Measurements from ENCODE around the gene SYNC. TPM values are rescaled to one million over a fixed set of nuclear protein-coding genes. Genes with fewer than 3 reads are reported as not detected.

SYNC gene
- total and polyA plus RNA-seq, 9 of the 15 experiments (the other 6 are each of a cell fraction or from before 2014, with no cell fraction given): 0.49 to 1.1 (median 0.87) TPM

GRCh38 chr1:32715901-32716311 lies 13.3 kb upstream of the SYNC start:
- CTCF ChIA-PET (ENCODE audit: low intra/inter-chr PET ratio): interaction anchor here (1.2 to 1.3 kb wide), 2 partner anchors 52 to 57 kb away, joined by 5 to 7 read pairs; no protein-coding TSS in a partner anchor
- POLR2A ChIA-PET: interaction anchor here (0.7 to 8.8 kb wide), 5 partner anchors 10 to 695 kb away, joined by 4 to 116 read pairs (median 9); no protein-coding TSS in a partner anchor
- no peak overlapping the region for H3K4me3 ChIP-seq
- no peaks in the 10 kb centered on the region for H3K27me3 ChIP-seq (ENCODE audit: control insufficient read depth in 2 of 2, insufficient read depth in 2 of 2, low read length in 2 of 2)
- peak overlapping the region; percentile 90 for H2AFZ ChIP-seq (ENCODE audit: low read depth, low read length)
- in situ Hi-C loops (cut with MboI): loop anchor here (10.0 kb wide), 1 partner anchor 49 kb away; no protein-coding TSS in a partner anchor
- peak overlapping the region in 1 of 2 experiments; percentile 81; a peak in 2 of 4 replicates for H3K9ac ChIP-seq (ENCODE audit: insufficient read depth in 1 of 2, low read depth in 2 of 2, low read length in 2 of 2)
- no peaks in the 10 kb centered on the region for H3K79me2 ChIP-seq (ENCODE audit: control insufficient read depth, insufficient read depth, low read length)
- no peak for FAIRE-seq
- no peaks in the 10 kb centered on the region for H4K20me1 ChIP-seq (replicated peaks; ENCODE audit: control insufficient read depth, insufficient read depth, low read length)
- no peaks in the 10 kb centered on the region for H3K9me3 ChIP-seq (replicated peaks; ENCODE audit: control insufficient read depth, insufficient read depth, low read depth, low read length)
- intact Hi-C loops (cut with micrococcal nuclease): no loop called here
- no peak overlapping the region for H3K4me2 ChIP-seq (ENCODE audit: insufficient read depth, low read length)
- WGBS (ENCODE audit: insufficient coverage, low coverage, missing lambda C conversion rate): 51% methylated on average over 4 of the region's 4 CpGs
- H3K4me1 ChIP-seq (replicated peaks in 1 of 2; ENCODE audit: control insufficient read depth in 2 of 2, insufficient read depth in 2 of 2, low read length in 2 of 2): peaks cover 16 to 46% of the 10 kb centered on the region in 2 experiments; a peak in 4 of 5 replicates
- no peak for DNase-seq (ENCODE audit: extremely low read depth in 1 of 4, low spot score in 3 of 4)
- H3K27ac ChIP-seq (ENCODE audit: extremely low read depth, low read depth, low read length): no peak overlapping the region
- H3K9me1 ChIP-seq (ENCODE audit: control insufficient read depth, insufficient read depth, low read length): no peaks in the 10 kb centered on the region
- ATAC-seq: no peak
- no TSS peak for BruUV-seq (replicated peaks)
- H3K36me3 ChIP-seq (ENCODE audit: control insufficient read depth, insufficient read depth, low read length): no peaks in the 10 kb centered on the region
- TF ChIP-seq ZHX1 (conservative IDR thresholded peaks at IDR 0.05; ENCODE audit: low read length): no peak
- TF ChIP-seq CBFA2T3 (IDR thresholded peaks at IDR 0.05): no peak
- TF ChIP-seq MYBL2 (IDR thresholded peaks at IDR 0.05; ENCODE audit: low read depth): no peak
- no peak for TF ChIP-seq MYBL2 (CRISPR knock-in tag; IDR thresholded peaks at IDR 0.05; ENCODE audit: borderline replicate concordance)
- TF ChIP-seq ZNF23 (CRISPR knock-in tag; IDR thresholded peaks at IDR 0.05): no peak
- TF ChIP-seq RBM39 (optimal IDR thresholded peaks at IDR 0.05; ENCODE audit: low read depth, low read length): no peak
- peak; percentile 47; the same call in 1 of the 2 replicates for TF ChIP-seq MECOM (CRISPR knock-in tag; IDR thresholded peaks at IDR 0.05)
- TF ChIP-seq BCOR (IDR thresholded peaks at IDR 0.05): peak; percentile 64
- no peak for TF ChIP-seq CEBPZ (IDR thresholded peaks at IDR 0.05; ENCODE audit: borderline replicate concordance, low read depth, low read length)
- TF ChIP-seq HMBOX1 (IDR thresholded peaks at IDR 0.05): no peak
- no peak for TF ChIP-seq SMAD2 (IDR thresholded peaks at IDR 0.05; ENCODE audit: low read depth, low read length)
- no peak for TF ChIP-seq ZNF184 (CRISPR knock-in tag; IDR thresholded peaks at IDR 0.05)
- TF ChIP-seq LCOR (CRISPR knock-in tag; IDR thresholded peaks at IDR 0.05): no peak
- TF ChIP-seq ZNF586 (CRISPR knock-in tag; conservative IDR thresholded peaks at IDR 0.05): no peak
- TF ChIP-seq ZNF644 (tag; IDR thresholded peaks at IDR 0.05; ENCODE audit: low read depth): no peak

Measured in K562 (cell line).